ENCODE results near the gene NPIPB4.
"Not testable (repeated sequence)": the region's sequence is repeated elsewhere in the genome, so short reads cannot be mapped to it uniquely, and the experiment has no call there.

DNA sequence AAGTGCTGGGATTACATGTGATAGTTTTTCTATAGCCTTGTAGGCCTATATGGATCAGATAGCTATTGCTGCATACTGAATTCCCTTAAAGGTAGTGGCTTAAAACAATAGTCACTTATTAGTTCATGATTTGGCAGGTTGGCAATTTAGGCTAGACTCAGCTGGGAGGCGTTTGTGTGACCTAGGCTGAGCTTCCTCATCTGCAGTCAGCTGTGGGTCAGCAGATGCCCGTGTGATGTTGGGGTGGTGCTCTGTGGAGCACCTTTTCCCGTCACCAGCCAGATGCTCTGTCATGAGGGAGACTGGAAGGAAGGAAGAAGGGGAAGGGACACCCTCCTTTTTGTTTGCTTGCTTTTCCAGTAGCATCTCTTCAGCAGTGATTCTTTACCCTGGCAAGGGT is 64.2 kb downstream of the NPIPB4 start:
- TF ChIP-seq CBX3 (IDR thresholded peaks at IDR 0.05; ENCODE audit: borderline replicate concordance, low read depth); POLR2A (IDR thresholded peaks at IDR 0.05; ENCODE audit: low read depth, low read length); ZNF274 (IDR thresholded peaks at IDR 0.05; ENCODE audit: insufficient read depth, insufficient read length): not testable (repeated sequence)
- TF ChIP-seq, protein P1, sequence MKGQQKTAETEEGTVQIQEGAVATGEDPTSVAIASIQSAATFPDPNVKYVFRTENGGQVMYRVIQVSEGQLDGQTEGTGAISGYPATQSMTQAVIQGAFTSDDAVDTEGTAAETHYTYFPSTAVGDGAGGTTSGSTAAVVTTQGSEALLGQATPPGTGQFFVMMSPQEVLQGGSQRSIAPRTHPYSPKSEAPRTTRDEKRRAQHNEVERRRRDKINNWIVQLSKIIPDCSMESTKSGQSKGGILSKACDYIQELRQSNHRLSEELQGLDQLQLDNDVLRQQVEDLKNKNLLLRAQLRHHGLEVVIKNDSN (IDR thresholded peaks at IDR 0.05; ENCODE audit: borderline replicate concordance, extremely low read length, insufficient read depth, low read depth, low read length) = not testable (repeated sequence)
- TF ChIP-seq, protein P2, sequence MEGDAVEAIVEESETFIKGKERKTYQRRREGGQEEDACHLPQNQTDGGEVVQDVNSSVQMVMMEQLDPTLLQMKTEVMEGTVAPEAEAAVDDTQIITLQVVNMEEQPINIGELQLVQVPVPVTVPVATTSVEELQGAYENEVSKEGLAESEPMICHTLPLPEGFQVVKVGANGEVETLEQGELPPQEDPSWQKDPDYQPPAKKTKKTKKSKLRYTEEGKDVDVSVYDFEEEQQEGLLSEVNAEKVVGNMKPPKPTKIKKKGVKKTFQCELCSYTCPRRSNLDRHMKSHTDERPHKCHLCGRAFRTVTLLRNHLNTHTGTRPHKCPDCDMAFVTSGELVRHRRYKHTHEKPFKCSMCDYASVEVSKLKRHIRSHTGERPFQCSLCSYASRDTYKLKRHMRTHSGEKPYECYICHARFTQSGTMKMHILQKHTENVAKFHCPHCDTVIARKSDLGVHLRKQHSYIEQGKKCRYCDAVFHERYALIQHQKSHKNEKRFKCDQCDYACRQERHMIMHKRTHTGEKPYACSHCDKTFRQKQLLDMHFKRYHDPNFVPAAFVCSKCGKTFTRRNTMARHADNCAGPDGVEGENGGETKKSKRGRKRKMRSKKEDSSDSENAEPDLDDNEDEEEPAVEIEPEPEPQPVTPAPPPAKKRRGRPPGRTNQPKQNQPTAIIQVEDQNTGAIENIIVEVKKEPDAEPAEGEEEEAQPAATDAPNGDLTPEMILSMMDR (IDR thresholded peaks at IDR 0.05 in 2 of 3, conservative IDR thresholded peaks at IDR 0.05 in 1 of 3; ENCODE audit: control insufficient read depth in 2 of 3, extremely low read depth in 1 of 3, insufficient read depth in 1 of 3, low read depth in 3 of 3, low read length in 3 of 3) = not testable (repeated sequence)
- TF ChIP-seq, protein P3, sequence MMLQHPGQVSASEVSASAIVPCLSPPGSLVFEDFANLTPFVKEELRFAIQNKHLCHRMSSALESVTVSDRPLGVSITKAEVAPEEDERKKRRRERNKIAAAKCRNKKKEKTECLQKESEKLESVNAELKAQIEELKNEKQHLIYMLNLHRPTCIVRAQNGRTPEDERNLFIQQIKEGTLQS (IDR thresholded peaks at IDR 0.05; ENCODE audit: borderline replicate concordance, extremely low read depth, low read depth, low read length) = not testable (repeated sequence)
